GM21723 (cell line): ENCODE results near the gene GRIK2.

Experiments used
- ATAC-seq: cut with Tn5 transposase; IDR thresholded peaks from one replicate; pipeline ENCODE4 v1.9.1; 2021; ENCODE audit warnings: mild to moderate bottlenecking, moderate library complexity; ENCODE audit not compliant: unreplicated experiment

The GRIK2 gene

GRCh38 chr6:101400326-101401135 lies 7.0 kb downstream of the GRIK2 start:
- no peak for ATAC-seq

DNA sequence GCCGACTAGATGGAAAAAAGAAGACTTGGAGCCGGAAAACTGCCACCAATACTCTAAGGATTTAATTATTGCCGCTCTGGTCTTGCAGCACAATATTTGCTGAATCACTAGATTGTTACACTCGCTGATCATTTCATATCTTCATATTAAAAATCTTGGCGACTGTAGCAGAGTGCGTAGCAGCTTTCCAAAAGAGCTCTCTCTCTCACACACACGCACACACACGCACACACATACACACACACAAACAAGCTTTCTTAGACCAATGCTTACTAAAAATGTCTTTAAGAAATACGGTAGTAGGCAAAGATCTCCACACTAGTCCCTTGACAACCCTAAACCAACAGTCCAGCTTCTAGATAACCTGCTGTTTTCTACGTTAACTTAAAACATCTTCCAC lies 7.7 kb downstream of the GRIK2 start:
- ATAC-seq: no peak

DNA sequence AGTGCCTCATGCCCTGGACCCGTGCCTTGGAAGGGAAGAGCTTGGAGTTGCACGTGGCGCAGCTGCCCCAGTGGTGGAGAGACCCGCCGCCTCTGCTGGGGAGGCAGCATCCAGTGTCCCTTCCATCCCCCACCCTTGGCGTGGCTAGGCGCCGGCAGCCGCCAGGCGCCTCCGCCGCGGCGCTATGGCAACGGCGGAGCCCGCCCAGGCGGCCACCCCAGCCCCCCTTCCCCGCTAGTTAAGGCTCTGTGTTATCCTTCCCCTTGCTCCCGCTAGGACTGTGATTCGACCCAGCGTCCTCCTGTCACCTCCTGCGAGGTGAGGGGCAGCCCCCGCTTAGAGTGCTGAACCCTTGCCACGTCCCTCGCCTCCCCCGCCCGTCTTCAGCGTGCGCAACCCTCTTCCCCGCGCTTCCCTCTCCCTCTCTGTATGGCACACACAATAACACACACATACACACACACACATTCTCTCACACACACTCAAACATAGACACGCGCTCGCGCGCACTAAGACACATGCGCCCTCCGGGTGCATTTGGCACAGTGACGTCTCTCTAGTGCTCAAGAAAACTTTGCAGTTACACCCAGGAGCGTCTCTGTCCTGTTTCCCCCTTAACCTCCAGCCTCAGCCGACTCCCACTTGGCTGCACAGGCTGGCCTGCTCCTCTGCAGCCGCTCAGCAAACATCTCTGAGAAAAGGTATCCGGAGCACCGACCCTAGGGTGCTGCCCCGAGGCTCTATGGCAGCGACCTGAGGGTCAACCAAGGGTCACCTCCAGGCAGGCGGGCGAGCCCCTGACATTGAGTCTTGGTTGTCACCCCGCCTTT lies 8.5 kb downstream of the GRIK2 start:
- no peak for ATAC-seq

GRCh38 chr6:101402622-101403031 lies 9.1 kb downstream of the GRIK2 start:
- no peak for ATAC-seq

GRCh38 chr6:101403216-101403945 lies 9.9 kb downstream of the GRIK2 start:
- ATAC-seq: no peak

GRCh38 chr6:101404775-101405174 lies 11.3 kb downstream of the GRIK2 start:
- no peak for ATAC-seq

DNA sequence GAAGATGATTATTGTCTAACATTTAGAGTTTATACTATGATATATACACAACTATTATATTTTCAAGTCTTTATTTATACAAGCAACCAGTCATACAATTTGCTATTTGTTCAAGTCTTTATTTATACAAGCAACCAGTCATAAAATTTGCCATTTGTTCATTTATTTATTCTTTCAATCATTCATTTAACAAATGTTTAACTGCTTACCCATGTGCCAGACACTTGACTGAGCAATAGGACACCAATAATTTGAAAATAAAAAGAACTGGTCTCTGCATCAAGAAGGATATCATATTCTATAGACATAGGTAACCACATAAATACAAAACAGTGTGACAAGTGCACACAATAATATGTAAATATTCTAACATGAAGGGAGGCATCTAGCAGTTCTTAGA lies 20.3 kb downstream of the GRIK2 start:
- no peak for ATAC-seq

DNA sequence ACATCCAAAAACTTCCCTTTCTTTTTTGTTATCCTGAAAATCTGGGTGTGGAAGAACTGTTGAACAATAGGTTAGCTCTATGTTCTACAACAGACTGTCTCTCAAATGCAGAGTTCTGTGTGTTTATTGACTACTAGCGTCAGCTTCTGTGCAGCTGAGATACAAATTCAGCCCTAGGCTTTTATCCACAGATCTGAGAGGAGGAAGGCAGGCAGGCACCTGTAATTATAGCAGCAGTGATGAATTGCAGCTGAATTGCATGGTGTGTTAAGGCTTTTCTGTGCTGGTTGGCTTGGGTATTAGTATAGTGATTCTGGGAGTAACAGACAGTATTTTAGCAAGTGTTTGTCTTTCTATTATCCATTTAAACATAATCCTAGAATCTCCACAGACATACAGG lies 24.4 kb downstream of the GRIK2 start:
- no peak for ATAC-seq

GRCh38 chr6:101422251-101422650 lies 28.7 kb downstream of the GRIK2 start:
- no peak for ATAC-seq

- no peak for ATAC-seq
Observed at GRCh38 chr6:101422811-101423210, 29.3 kb downstream of the GRIK2 start.

DNA sequence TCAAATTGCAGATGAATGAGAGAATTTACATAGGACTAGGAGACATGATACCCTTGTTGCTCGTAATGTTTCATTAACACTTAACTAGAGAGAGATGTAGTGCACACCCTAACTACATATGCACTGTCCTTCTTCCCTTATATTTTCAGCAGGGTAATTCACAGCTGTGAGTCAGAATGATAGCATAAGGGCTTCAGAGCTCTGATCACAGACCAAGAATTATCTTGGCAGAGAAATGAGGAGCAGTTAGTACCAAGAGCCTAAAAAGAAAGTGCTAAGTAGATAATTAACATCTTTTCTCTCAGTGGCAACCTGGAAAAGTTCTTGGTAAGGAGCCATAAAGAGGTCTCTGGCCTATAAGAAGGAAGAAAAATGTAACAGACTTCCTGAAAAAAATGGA lies 35.8 kb downstream of the GRIK2 start:
- no peak for ATAC-seq

GRCh38 chr6:101429845-101430244 lies 36.3 kb downstream of the GRIK2 start:
- ATAC-seq: no peak

GRCh38 chr6:101433141-101433540 lies 39.6 kb downstream of the GRIK2 start:
- ATAC-seq: no peak

DNA sequence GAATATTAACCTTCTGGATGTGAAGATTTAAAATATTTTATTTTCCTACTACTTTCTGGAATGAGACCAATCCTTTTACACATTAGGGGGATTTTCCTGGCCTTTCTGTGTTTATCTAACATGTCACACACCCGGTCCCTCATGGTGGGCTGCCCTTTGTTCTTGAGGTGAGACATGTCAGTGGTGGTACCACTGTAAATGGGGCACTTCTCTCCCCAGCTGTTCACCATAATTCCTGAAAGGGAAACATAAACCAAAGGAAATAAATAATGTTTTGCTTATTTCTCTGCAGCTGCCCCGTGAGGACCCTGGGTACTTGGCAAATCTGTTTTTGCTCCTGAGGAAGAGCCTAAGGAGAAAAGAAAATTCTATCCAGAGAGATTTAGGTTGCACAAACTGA lies 41.1 kb downstream of the GRIK2 start:
- ATAC-seq: no peak

- no peak for ATAC-seq
Observed at GRCh38 chr6:101435038-101435437, 41.5 kb downstream of the GRIK2 start.

DNA sequence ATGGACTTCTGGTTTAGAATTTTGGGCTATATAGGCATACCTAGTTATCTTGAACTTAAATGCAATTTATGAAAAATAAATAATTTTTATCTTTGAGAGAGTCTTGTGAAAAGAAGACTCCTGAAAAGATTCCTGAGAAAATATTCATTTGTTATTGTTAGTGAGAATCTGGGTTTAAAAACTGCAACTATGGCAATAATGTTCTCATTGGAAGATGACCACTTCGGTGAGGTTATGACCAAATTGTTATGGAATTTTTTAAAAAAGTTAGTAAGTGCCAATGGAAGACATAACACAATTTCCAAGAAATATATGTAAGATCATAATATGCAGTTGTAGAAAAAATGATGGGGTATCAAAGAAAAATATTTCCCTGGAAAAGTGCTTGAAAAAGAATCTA lies 46.3 kb downstream of the GRIK2 start:
- no peak for ATAC-seq

DNA sequence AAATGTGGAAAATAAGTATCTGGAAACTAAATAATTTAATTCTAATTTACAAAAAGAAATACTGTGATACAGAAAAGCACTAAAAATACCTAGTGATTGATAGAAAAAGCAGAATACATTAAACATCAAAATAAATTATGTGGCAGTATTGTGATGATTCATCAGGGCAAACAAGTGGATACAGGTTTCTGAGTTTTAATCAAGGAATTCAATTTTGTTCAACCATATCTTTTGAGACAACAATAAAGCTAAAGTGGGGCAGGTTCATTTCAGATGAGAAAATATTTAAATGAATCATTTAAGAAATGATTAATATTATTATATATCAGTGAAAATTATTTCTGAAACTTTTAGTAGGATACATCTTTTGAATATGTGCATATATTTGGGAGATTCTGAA lies 49.8 kb downstream of the GRIK2 start:
- ATAC-seq: no peak

DNA sequence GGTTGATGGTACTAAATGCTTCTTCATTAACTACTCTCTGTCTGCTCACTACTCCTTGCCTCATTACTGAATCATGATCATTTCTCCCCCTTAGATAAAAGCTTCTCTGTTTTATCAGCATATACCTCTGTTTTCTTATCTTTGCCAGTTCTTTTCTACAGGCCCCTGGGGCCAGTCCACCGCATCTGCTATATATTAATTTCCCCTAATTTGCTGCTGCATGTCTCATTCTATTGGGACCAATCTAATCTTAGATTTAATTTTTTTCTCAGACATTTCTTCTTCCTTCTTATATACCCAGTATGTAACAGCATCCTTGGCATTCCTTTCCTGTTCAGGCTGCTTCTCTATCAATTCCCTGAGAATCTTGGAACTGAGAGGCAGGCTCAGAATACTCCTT lies 51.2 kb downstream of the GRIK2 start:
- no peak for ATAC-seq

- ATAC-seq: no peak
Observed at GRCh38 chr6:101445527-101445926, 52.0 kb downstream of the GRIK2 start.

- ATAC-seq: no peak
Observed at GRCh38 chr6:101450901-101451300, 57.4 kb downstream of the GRIK2 start.

- ATAC-seq: no peak
Observed at GRCh38 chr6:101451981-101452380, 58.5 kb downstream of the GRIK2 start.

GRCh38 chr6:101453221-101453620 lies 59.7 kb downstream of the GRIK2 start:
- ATAC-seq: no peak
